Lower leg skin (tissue), 4 donors: ENCODE measurements around the gene ZNF311. TPM values are rescaled to one million over a fixed set of nuclear protein-coding genes. Genes with fewer than 3 reads are reported as not detected.

Experiments used
- DNase-seq, 2 donors: peaks; one replicate each; pipeline ENCODE4 v3.0.0-alpha.2; 2019; ENCODE audit warnings: low spot score in 2 of 2
- H3K4me3 ChIP-seq: fragments of 200-600 bp; sonication (generic); 2 replicates; pipeline ENCODE4 v1.5.1; 2017; ENCODE audit warnings: mild to moderate bottlenecking, low read depth; ENCODE audit not compliant: poor library complexity, severe bottlenecking
- CTCF ChIP-seq, 3 donors: fragments of 450-650 bp; IDR thresholded peaks; one replicate each; pipeline ENCODE4 v1.5.1; 2016; ENCODE audit warnings: antibody characterized with exemption in 3 of 3, mild to moderate bottlenecking in 3 of 3, moderate library complexity in 2 of 3
- POLR2A ChIP-seq, 2 donors: fragments of 450-650 bp; IDR thresholded peaks; one replicate each; pipeline ENCODE4 v1.6.1; 2016 to 2017; ENCODE audit warnings: antibody characterized with exemption in 2 of 2, mild to moderate bottlenecking in 1 of 2, moderate library complexity in 1 of 2
- WGBS, 2 donors: methylation state at CpG; one replicate each; pipeline ENCODE4 v1.1.5; 2018; 5-methylcytosine and 5-hydroxymethylcytosine counted together
- intact Hi-C: fragments of 100-400 bp; cut with DNase I; formaldehyde crosslinking; loops from one replicate; pipeline ENCODE4 v1.15.0; 2023; ENCODE audit warnings: low total_unique reads
- total RNA-seq, 4 donors: library from RNA; depleted of rRNA; stranded (reverse); fragments of >200 nt; gene quantifications; one replicate each; pipeline ENCODE4 v1.1.0, GENCODE V29; 2016

The ZNF311 gene
- total RNA-seq, 4 donors from 2014 or later: 0.69 to 1.4 (median 1.1) TPM; not detected in 1

DNA sequence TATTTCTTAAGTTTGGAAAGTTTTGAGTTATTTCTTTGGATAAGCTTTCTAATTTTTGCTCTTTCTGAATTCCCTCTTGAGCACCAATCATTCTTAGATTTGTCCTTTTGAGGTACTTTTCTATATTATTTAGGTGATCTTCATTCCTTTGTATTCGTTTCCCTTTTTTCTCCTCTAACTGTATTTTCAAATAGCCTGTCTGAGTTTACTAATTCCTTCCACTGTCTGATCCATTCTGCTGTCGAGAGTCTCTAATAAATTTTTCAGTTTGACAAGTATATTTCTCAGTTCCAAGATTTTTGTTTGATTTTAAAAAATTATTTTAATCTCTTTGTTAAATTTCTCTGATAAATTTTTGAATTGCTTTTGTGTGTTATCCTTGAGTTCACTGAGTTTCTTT, 16.3 kb upstream of the ZNF311 start:
- TF ChIP-seq CTCF (IDR thresholded peaks at IDR 0.05) (no peak), POLR2A (IDR thresholded peaks at IDR 0.05) (no peak)
- intact Hi-C loops: loop anchor here (10.0 kb wide), 1 partner anchor 327 kb away; no protein-coding TSS in a partner anchor
- WGBS, 2 donors: 73 to 74% methylated on average over 2 of the region's 2 CpGs
- DNase-seq: no peak
- H3K4me3 ChIP-seq: no peak overlapping the region

DNA sequence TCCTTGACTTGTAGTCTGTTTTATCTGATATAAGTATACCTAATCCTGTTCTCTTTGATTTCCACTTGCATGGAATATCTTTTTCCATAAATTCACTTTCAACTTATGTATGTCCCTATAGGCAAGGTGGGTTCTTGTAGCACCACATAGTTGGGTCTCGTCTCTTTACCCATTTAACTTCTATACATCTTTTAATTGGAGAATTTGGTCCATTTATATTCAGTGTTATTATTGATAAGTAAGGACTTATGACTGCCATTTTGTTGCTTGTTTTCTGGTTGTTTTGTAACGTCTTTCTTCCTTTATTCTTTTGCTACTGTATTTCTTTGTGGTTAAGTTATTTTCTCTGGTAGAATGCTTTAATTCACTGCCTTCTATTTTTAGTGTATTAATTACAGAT, 14.5 kb upstream of the ZNF311 start:
- TF ChIP-seq POLR2A (IDR thresholded peaks at IDR 0.05): no peak
- intact Hi-C loops: loop anchor here (5.0 to 10.0 kb wide), 2 partner anchors 182 to 325 kb away; no protein-coding TSS in a partner anchor
- H3K4me3 ChIP-seq: no peak overlapping the region
- WGBS, 2 donors: 67 to 68% methylated on average over 2 of the region's 2 CpGs
- DNase-seq: no peak

GRCh38 chr6:29017428-29017802, 12.3 kb upstream of the ZNF311 start:
- intact Hi-C loops: loop anchor here (5.0 kb wide), 1 partner anchor 180 kb away; no protein-coding TSS in a partner anchor
- TF ChIP-seq POLR2A (IDR thresholded peaks at IDR 0.05) (no peak), CTCF (IDR thresholded peaks at IDR 0.05) (no peak)
- WGBS, 2 donors: 31 to 46% methylated on average over 3 of the region's 3 CpGs
- DNase-seq: no peak
- no peak overlapping the region for H3K4me3 ChIP-seq

DNA sequence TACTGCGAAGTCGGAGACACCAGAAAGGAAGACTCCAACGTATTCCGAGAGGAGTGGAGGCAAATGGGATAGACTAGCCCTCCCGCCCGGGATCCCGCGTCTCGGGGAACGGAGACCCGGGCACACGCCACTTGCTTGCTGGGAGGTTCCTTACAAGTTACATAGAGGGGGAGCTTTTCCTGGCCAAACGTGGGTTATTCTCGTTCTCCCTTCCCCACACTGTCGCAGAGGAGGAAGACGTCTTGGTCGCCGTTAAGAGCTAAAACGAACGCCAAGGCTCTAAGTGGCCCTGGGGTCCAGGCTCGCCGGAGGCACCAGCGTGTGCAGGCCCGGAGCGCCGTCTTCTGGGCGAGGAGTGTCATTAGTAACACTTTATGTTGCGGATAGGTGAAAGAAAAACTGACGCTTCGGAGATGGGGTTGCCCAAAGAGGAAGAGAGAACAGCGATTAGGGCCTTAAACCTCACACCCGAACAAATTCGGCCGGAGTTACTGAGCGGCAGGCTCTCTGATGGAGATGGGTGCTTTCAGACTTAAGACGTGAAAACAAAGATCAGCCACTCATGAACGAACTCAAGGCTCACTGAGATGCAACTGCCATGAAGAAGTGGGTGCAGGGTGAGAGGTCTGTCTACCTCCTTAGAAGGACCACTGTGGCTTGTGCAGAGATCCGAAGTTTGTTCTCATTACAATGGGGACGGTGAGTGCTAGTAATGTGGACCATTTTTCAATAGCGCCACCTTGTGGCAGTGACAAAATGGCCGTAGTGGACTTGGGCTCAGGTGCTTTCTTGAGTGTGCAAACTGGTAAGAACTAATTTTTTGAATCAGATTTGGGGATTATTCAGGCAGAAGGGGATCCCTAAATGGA, 11.7 kb upstream of the ZNF311 start:
- WGBS, 2 donors: 1% methylated on average over 41 of the region's 41 CpGs
- no peak for TF ChIP-seq POLR2A (IDR thresholded peaks at IDR 0.05)
- TF ChIP-seq CTCF (IDR thresholded peaks at IDR 0.05): peak in 1 of 3 donors; percentile 20
- peak overlapping the region; percentile 19 for H3K4me3 ChIP-seq
- peak; percentile 83 to 96 for DNase-seq
- intact Hi-C loops: loop anchor here (5.0 kb wide), 1 partner anchor 179 kb away; no protein-coding TSS in a partner anchor

DNA sequence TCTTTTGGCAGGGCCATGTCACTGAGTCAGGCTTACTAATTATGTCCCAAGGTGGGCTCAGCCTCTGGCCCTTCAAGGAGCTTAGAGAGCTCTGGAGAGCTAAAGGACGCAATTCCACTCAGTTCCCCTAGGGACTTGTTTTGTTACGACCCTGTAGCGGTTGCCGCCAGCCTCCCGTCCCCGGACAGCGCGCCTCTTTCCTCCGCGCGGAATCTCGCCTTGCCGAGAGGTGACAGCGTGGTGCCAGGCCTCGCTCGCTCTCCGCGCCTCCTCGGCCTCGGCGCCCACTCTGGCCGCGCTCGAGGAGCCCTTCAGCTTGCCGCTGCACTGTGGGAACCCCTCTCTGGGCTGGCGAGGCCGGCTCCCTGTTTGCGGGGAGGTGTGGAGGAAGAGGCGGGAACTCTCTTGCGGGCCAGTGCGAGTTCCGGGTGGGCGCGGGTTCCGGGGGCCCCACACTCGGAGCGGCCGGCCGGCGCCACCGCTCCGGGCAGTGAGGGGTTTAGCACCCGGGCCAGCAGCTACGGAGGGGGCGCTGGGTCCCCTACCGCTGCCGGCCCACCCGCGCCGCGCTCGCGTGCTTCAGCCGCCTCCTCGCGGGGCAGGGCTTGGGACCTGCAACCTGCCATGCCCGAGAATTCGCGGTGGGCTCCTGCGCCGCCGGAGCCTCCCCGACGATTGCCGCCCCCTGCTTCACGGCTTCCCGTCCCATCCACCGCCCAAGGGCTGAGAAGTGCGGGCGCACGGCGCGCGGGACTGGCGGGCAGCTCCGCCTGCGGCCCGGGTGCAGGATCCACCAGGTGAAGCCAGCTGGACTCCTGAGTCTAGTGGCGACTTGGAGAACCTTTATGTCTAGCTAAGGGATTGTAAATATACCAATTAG, 9.9 kb upstream of the ZNF311 start:
- DNase-seq: peak in 1 of 2 donors; percentile 82
- WGBS, 2 donors: 52 to 80% methylated on average over 42 to 62 of the region's 79 CpGs
- no peak for TF ChIP-seq POLR2A (IDR thresholded peaks at IDR 0.05)
- TF ChIP-seq CTCF (IDR thresholded peaks at IDR 0.05): no peak
- intact Hi-C loops: loop anchor here (5.0 kb wide), 1 partner anchor 178 kb away; no protein-coding TSS in a partner anchor
- H3K4me3 ChIP-seq: no peak overlapping the region
